Left renal cortex interstitium (tissue), 4 donors: Measurements from ENCODE around the gene ETAA1. TPM values are rescaled to one million over a fixed set of nuclear protein-coding genes. Genes with fewer than 3 reads are reported as not detected.

ENCODE experiments used
- DNase-seq, 4 donors: peaks; one replicate each; pipeline ENCODE4 v3.0.0-alpha.2; 2013; ENCODE audit warnings: low read depth in 4 of 4, low spot score in 2 of 4, missing footprints in 1 of 4
- polyA plus RNA-seq, 4 donors: library from polyadenylated mRNA; unstranded; fragments of 120-200 nt; gene quantifications; one replicate each; pipeline ENCODE4 v1.2.1, GENCODE V29; 2013; ENCODE audit not compliant: insufficient read length in 4 of 4

The ETAA1 gene
- polyA plus RNA-seq, 4 donors = 23.9 to 29.6 (median 26.4) TPM

DNA sequence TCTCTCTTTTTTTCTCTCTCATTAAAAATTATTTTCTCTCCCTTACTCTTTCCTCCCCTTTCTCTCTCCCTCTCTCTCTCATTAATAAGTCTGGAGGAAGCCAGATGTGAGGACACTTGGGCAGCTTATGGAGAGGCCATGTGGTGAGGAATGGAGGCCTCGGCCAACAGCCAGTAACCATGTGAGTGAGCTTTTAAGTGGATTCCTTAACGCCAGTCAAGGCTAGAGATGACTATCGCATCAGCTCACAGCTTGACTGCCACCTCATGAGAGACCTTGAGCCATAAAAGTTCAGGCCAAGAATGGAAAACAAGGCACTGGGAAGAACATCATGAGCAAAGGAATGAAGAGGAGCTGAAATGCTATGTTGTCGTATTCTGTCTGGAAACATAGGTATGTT is 39.1 kb downstream of the ETAA1 start:
- no peak for DNase-seq

DNA sequence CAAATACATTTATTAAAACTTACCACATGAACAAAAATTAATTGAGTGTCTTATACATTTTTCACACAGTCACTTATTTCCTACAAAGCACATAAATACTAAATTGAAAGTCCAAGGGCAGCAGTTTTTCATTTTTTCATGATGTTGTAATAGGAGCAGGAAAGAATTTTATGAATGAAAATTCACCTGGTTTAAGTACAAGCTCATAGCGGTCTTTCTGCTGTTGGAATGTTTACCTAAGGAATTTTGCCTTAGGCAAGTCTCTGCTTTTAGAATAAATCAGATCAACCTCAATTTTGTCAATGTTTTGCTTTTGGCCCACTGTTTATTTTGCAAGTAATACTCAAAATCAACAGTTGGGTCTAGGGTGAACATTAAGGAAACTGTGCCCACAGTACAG is 40.0 kb downstream of the ETAA1 start:
- DNase-seq = peak in 1 of 4 donors; percentile 19

- DNase-seq = no peak
These were observed 41.2 kb downstream of the ETAA1 start for GRCh38 chr2:67438337-67438736.

DNA sequence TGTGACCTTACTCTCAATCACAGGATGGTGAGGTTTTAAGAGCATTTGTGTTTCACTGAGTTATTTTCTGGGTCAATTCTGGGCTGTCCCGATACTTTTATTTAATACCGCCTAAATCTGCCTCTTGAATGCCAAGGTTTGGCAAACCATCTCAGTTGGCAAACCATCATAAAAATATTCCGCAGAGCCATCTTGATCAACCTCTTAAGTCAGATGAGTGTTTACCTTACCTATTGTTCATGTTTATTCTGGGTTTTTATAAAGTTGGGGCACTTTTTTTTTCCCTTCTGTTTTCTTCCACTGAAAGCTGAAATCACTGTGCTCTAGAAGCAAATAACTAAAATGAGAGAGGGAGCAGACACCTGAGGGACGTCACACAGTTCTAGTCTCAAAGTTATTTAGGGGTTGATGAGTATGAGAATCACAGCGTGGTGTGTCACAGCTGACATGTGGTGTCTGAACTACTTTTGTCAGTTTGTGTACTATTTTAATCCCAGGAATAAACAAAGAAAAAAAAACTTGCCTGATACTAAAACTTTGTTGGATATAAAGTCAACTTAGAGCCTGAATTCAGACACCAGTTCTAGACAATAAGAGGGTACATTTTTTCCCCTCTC is 48.6 kb downstream of the ETAA1 start:
- no peak for DNase-seq

GRCh38 chr2:67446491-67446911 is 49.4 kb downstream of the ETAA1 start:
- no peak for DNase-seq

GRCh38 chr2:67448648-67449047 is 51.5 kb downstream of the ETAA1 start:
- no peak for DNase-seq

DNA sequence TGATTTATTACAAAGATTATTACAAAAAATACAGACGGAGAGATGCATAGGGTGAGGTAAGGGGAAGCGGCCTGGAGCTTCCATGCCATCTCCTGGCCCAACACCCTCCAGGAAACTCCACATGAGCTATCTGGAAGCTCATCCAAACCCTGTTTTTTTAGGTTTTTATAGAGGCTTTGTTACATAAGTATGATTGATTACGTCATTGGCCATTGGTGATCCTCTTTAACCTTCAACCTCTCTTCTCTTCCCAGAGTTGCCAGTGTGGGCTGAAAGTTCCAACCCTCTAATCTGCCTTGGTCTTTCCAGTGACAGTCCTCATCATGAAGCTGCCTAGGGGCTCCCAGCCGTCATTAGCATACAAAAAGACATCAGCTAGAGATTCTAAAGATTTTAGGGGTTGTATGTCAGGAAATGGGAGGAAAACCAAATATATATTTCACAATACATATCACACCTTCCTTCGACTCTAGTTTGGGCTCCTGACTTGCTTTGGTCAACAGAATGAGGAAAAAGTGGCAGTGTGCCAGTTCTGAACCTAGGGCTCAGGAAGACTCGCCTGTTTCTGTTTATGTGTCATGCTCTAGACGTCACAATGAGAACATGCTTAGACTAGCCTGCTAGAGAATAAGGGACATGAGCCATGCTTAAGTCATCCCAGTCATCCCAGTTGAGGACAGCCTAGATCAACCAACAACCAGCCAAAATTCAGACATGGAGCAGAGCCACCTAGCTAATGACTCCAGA is 54.1 kb downstream of the ETAA1 start:
- no peak for DNase-seq

GRCh38 chr2:67453310-67453709 is 56.2 kb downstream of the ETAA1 start:
- DNase-seq = no peak

DNA sequence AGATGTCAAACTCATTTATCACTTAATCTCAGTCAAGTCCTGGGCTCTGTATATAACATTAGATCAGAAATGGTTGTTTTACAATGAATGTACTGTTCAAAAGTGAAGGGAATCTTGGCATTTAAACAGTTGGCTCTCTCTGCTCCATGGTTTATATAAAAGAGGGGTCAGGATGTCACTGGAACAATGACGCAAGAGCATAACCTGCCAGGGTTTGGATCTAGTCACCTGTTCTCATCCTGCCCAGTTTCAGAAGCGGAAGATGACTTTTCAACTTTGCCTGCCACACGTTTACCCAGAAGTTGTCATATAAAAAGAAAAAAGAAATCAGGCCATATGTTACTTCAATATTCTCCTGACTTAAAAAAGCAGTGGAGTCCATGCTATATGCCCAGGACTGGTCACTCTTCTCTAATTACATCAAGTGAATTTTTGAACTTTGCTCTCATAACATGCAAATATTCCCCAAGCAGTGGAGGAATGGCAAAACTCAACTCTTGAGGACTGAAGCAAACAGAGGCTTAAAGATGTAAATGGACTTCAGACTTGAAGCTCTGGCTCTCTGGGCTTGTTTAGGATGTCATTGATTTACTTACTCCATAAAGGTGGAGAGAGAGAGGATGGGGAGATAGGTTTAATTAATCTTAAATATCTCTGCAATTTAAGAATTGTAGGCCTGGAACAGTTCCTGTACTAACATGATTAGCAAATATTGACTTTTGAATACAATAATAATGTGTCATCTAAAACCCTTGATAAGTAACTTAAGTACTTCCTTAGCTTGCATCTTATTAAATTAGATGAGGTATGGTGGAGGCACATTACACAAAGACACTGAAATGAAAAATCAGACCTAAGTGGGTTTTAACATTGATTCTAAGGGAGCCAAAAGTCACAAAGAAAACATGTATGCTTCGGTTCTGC is 58.3 kb downstream of the ETAA1 start:
- no peak for DNase-seq

GRCh38 chr2:67456428-67456827 is 59.3 kb downstream of the ETAA1 start:
- no peak for DNase-seq

DNA sequence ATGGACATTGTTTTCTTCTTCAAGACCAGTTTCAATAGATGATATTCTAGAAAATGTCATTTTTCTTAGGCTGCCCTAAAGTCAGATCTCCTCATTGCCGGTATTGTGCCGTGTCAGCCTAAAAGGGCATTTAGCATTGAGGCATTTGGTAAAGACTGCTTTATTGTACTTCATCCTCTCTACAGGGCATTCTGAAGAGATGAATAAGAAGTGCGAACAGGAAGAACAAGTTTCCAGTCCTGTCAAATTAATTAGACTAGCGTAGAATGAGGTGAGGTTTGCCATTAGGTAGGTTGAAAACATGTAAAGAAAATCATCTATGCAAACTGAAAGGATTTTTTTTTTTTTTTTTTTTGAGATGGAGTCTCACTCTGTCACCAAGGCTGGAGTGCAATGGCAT is 60.6 kb downstream of the ETAA1 start:
- no peak for DNase-seq

DNA sequence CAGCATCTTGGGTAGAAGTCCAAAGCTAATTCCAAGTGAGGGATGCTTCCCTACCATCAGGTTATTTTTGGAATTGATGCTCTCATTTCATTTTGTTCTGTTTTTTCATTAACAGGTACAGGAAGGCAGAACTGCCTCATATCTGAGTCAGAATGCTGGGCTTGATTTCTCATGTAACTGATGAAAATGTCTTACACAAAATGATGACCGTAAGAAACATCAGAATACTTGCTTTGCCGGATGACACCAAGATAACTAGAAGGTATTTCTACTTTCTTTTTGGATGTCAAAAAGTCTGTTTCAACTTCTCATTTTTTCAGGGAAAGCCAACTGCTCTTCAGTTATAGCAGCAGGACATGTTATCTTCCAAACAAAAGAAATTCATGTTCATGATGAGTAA is 62.6 kb downstream of the ETAA1 start:
- DNase-seq = no peak
